ENCODE measurements around the gene VPS41. TPM values are rescaled to one million over a fixed set of nuclear protein-coding genes. Genes with fewer than 3 reads are reported as not detected.

The VPS41 gene
- total RNA-seq, 2 donors from 2014 or later, result 56.5 to 60.9 TPM

DNA sequence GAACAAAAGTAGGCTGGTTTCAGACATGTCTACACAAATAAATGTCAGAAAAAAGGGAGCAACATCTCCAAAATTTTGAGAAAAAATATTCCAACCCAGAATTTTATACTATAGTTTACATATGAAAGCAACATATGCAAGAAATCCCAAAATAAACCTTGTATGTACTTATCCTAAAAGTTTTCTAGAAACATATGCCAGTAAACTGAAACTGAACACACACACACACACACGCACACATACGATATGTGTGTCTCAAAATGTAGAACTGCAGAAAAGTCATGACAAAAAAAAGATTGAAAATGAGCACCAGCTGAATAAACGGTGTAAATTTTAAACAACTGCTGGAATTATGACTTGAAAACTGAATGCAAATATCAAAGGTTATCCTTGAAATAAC lies 81.0 kb downstream of the VPS41 start:
- no peaks in the 10 kb centered on the region for H3K9me3 ChIP-seq
- DNase-seq, result no peak
- TF ChIP-seq CTCF (IDR thresholded peaks at IDR 0.05), result no peak
- intact Hi-C loops (cut with DNase I), result no loop called here
- H3K4me1 ChIP-seq, result no peaks in the 10 kb centered on the region
- H3K27me3 ChIP-seq, result no peaks in the 10 kb centered on the region
- no peak overlapping the region for H3K9ac ChIP-seq (ENCODE audit: low read depth in 2 of 2, low read length in 2 of 2)
- H3K27ac ChIP-seq, result no peak overlapping the region
- H3K36me3 ChIP-seq, result no peaks in the 10 kb centered on the region
- H3K4me3 ChIP-seq, result no peak overlapping the region

DNA sequence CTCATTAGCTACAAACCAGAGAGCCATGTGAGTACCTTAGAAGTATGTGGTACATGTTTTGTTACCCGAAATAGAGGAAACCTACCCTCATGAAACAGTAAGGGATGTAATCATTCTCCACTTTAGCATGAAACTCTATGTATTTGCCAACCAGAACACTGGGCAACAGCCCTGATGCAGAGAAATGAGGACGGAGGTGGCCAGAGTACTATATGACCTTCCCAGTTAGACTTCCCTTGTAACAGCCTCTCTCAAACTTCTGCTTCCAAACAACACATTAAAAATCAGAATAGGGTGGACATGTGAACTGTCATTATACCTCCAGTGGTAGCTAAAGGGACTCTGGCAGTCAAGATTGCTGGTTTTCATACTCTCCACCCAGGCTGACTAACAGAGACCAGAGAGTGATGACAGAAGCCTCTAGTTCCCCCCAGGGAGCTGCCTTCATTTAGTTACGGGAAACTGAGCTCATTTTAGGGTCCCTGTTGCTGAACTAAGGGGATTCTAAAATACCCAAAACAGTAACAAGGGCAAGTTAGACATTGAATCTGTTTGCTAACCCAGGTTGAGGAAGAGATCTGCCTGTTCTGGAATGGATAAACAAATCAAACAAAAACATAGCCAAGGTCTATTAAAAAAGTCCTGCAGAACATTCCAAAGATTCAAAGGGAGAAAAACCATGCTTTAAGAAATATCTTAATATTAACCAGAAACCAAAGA lies 83.1 kb downstream of the VPS41 start:
- no peak overlapping the region for H3K27ac ChIP-seq
- H3K27me3 ChIP-seq, result no peaks in the 10 kb centered on the region
- H3K4me3 ChIP-seq, result no peak overlapping the region
- no peaks in the 10 kb centered on the region for H3K9me3 ChIP-seq
- no peak for DNase-seq
- H3K36me3 ChIP-seq, result no peaks in the 10 kb centered on the region
- H3K4me1 ChIP-seq, result no peaks in the 10 kb centered on the region
- no peak for TF ChIP-seq CTCF (IDR thresholded peaks at IDR 0.05)
- no peak overlapping the region for H3K9ac ChIP-seq (ENCODE audit: low read depth in 2 of 2, low read length in 2 of 2)
- intact Hi-C loops (cut with DNase I), result no loop called here

DNA sequence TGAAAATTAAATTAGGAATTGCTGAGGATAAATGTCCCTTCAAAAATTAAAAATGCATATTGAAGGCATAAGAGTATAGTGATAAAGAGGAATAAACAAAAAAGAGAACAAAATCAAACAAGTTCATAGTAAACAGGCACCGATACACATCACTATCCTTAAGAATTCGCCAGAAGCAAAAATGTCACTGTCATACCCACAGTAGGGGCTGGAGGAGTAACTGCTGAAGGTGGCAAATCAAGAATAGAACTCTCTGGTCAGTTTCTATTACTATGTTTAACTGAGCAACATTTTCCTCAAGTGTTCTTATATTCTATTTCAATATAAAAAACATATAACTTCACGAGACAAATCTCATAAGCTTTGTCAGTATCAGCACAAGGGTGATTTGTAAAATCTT lies 84.0 kb downstream of the VPS41 start:
- no peak for TF ChIP-seq CTCF (IDR thresholded peaks at IDR 0.05)
- H3K36me3 ChIP-seq, result no peaks in the 10 kb centered on the region
- DNase-seq, result no peak
- H3K4me3 ChIP-seq, result no peak overlapping the region
- H3K27ac ChIP-seq, result no peak overlapping the region
- no peak overlapping the region for H3K9ac ChIP-seq (ENCODE audit: low read depth in 2 of 2, low read length in 2 of 2)
- intact Hi-C loops (cut with DNase I), result no loop called here
- H3K27me3 ChIP-seq, result no peaks in the 10 kb centered on the region
- H3K4me1 ChIP-seq, result no peaks in the 10 kb centered on the region
- no peaks in the 10 kb centered on the region for H3K9me3 ChIP-seq

DNA sequence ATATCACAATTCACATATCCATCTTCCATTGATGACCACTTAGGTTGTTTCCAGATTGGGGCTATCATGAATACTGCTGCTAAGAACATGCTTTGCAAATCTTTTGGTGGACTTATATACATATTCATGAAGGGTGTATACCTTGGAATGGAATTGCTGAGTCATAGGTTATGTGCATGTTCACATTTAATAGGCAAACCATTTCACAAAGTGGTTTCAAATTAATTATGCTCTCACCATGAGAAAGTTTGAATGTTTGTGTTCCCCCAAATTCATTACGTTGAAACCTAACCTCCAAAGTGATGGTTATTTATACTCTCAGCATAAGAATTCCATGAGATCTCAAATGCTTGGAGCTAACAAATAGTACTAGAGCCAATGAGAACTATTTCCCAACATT lies 86.4 kb downstream of the VPS41 start:
- TF ChIP-seq CTCF (IDR thresholded peaks at IDR 0.05), result no peak
- H3K4me3 ChIP-seq, result no peak overlapping the region
- intact Hi-C loops (cut with DNase I), result no loop called here
- H3K36me3 ChIP-seq, result no peaks in the 10 kb centered on the region
- no peak overlapping the region for H3K9ac ChIP-seq (ENCODE audit: low read depth in 2 of 2, low read length in 2 of 2)
- no peaks in the 10 kb centered on the region for H3K27me3 ChIP-seq
- no peak for DNase-seq
- no peaks in the 10 kb centered on the region for H3K9me3 ChIP-seq
- no peaks in the 10 kb centered on the region for H3K4me1 ChIP-seq
- no peak overlapping the region for H3K27ac ChIP-seq

DNA sequence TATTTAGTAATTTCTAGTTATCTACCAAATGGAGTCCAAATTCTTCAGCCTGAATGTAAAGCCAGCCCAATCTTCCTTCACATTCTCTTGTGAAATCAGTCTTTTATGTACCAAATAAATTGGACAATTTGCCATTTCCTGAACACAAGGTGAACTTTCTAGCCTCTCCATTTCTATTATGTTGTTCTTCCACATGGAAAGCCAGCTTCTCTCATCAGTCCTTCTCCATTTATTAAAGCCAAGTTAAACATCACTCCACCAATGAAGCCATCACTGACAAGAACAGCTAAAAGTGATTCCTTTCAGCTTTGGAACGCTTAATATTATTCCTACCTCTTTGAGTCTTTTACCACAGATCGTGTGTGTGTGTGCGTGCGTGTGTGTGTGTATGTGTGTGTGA lies 88.4 kb downstream of the VPS41 start:
- Histone ChIP-seq H3K36me3 (no peaks in the 10 kb centered on the region), H3K4me1 (no peaks in the 10 kb centered on the region), H3K27ac (no peak overlapping the region), H3K9ac (ENCODE audit: low read depth in 2 of 2, low read length in 2 of 2) (no peak overlapping the region), H3K27me3 (no peaks in the 10 kb centered on the region), H3K9me3 (no peaks in the 10 kb centered on the region), H3K4me3 (no peak overlapping the region)
- DNase-seq, result no peak
- TF ChIP-seq CTCF (IDR thresholded peaks at IDR 0.05), result no peak
- intact Hi-C loops (cut with DNase I), result no loop called here
